Choroid plexus epithelial cell (primary cell): ENCODE measurements around the gene HCN2.
A peak's percentile ranks its signal among the peaks of the same experiment; 100 is the strongest.

Experiments used
- DNase-seq: peaks from one replicate; pipeline ENCODE4 v3.0.0-alpha.2; 2010; ENCODE audit warnings: low read depth
- H3K4me3 ChIP-seq: 2 replicates; pipeline ENCODE4 v1.5.1; 2011; ENCODE audit warnings: low read depth, mild to moderate bottlenecking, control low read depth, low read length, moderate library complexity
- CTCF ChIP-seq: conservative IDR thresholded peaks from 2 replicates; pipeline ENCODE4 v1.5.1; 2011; ENCODE audit warnings: low read depth, mild to moderate bottlenecking, control low read depth, inconsistent platforms, low read length, moderate library complexity

Gene HCN2

DNA sequence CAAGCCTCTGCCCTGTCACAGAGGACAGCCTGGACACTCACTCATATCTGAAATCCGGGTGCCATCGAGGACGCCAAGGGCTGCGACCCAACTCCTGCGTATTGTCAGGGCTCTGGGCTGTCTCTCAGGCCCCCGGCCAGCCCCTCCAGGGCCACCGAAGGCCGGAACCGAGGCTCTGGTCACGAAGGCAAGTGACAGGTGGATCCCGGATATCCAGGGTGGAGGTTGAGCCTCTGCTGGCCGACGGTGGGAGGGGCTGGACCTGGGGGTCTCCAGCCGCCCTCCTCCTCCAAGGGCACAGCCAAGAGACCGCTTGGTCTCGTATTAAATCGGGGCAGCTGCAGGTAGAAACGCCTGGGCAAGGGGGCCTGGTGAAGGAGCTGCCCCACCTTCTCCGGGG is 67.9 kb downstream of the HCN2 start:
- no peak for DNase-seq
- H3K4me3 ChIP-seq: no peak overlapping the region
- no peak for TF ChIP-seq CTCF

GRCh38 chr19:658059-658839 is 68.6 kb downstream of the HCN2 start:
- DNase-seq: no peak
- no peak for TF ChIP-seq CTCF
- no peak overlapping the region for H3K4me3 ChIP-seq

DNA sequence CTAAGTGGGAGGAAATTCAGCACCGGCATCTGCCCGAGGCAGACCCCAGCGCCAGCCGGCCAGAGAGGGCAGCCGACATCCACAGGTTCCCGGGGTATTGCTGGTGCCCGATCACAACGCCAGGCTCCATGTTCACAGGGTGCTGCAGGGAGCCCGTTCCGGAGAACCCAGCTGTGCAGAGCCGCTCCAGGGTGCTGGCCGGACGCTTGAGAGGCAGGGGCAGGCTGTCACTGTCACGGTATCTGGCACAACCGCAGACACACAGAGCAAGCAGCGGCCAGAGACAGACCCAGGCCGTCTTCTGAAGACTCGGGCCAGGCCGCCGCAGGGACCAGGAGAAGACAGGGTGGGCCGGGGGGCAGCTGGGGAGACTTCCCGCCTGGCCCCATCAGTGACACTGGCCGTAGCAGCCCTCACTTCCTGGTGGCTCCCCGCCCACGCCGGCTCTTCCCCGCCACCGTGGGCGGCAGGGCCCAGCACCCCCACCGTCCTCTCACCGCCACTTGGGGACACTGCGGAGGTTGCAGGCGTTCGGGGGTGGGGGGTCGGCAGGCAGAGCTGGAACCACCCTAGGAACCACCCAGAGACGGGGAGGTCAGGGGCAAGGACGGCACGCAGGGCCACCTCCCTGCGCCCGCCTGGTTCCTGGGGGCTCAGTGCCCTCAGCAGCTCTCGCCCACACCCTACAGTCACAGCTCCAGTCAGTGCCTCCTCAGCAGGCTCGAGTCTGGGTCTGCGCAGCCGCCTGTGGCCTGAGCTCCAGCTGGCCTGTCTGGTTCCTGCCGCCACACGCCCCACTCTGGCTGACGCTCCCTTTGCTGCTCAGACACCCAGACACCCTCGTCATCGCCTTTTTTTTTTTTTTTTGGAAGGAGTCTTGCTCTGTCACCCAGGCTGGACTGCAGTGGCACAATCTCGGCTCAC is 69.5 kb downstream of the HCN2 start:
- no peak overlapping the region for H3K4me3 ChIP-seq
- TF ChIP-seq CTCF: no peak
- no peak for DNase-seq

- H3K4me3 ChIP-seq: peak overlapping the region; percentile 84
- DNase-seq: no peak
- no peak for TF ChIP-seq CTCF
These were observed 71.2 kb downstream of the HCN2 start for GRCh38 chr19:660793-661426.

GRCh38 chr19:661427-662196 is 71.9 kb downstream of the HCN2 start:
- DNase-seq: peak; percentile 32
- H3K4me3 ChIP-seq: peak overlapping the region; percentile 84
- no peak for TF ChIP-seq CTCF

DNA sequence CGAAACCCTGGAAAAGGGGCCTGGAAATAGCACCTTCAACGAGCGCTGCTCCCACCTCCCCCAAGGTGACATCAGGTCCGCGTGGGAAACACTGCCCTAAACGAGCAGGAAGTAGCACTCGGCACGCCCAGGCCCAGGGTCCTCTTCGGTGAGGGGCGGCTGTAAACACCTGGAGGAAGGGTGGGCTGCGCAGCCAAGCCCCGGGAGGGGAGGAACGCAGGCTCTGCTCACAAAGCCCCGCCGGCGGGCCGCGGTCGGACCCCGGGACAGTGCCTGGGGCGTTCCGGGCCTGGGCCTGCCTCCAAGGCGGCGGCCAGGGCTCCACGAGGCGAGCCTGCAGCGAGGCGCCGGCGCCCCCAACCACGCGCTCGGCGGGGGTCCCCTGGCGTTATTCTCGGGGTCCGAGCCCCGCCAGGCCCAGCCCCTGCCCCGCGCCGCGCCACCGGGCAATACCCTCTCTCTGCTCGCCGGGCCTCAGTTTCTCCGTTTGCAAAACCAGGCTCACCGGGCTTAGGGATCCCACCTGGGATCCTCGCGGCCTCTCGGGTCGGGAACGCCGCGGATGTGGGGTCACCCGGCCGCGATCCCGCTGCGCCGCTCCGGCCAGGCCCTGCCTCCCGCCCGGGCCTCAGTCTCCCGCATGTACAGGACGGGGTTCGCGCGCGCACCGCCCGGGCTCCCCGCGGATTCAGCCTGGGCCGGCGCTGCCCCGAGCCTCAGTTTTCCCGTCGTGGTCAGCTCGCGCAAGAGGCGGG is 72.7 kb downstream of the HCN2 start:
- peak; percentile 47 for DNase-seq
- no peak for TF ChIP-seq CTCF
- H3K4me3 ChIP-seq: peak overlapping the region; percentile 84
